GM18517 (cell line): ENCODE results near the gene ANKRD30BL.
"Not testable (repeated sequence)": the region's sequence is repeated elsewhere in the genome, so short reads cannot be mapped to it uniquely, and the experiment has no call there.

ENCODE experiments used
- ATAC-seq: cut with Tn5 transposase; IDR thresholded peaks from one replicate; pipeline ENCODE4 v1.9.1; 2021; ENCODE audit warnings: mild to moderate bottlenecking, moderate library complexity; ENCODE audit not compliant: unreplicated experiment

Gene ANKRD30BL

GRCh38 chr2:132161161-132162124 is at the start of gene ANKRD30BL:
Gene ANKRD30BL, minus strand, starts transcription at chr2:132161952. Its CDS starts 247 bp downstream, at chr2:132161705.
- not testable (repeated sequence) for ATAC-seq

- not testable (repeated sequence) for ATAC-seq
These were observed 41.1 kb upstream of the ANKRD30BL start for GRCh38 chr2:132202866-132203265.

GRCh38 chr2:132192854-132193253 is 31.1 kb upstream of the ANKRD30BL start:
- not testable (repeated sequence) for ATAC-seq

- ATAC-seq: not testable (repeated sequence)
These were observed 5.3 kb upstream of the ANKRD30BL start for GRCh38 chr2:132167100-132167499.

- ATAC-seq: not testable (repeated sequence)
These were observed 441 bp upstream of the ANKRD30BL start for GRCh38 chr2:132162125-132162660.

- ATAC-seq: not testable (repeated sequence)
These were observed 15.0 kb downstream of the ANKRD30BL start for GRCh38 chr2:132146774-132147173.
